GM19099 (cell line): Measurements from ENCODE around the gene COL9A3.

ENCODE experiments used
- POLR2A ChIP-seq: IDR thresholded peaks from 3 replicates; pipeline ENCODE4 v1.6.1; 2011; ENCODE audit warnings: low read depth; ENCODE audit not compliant: insufficient read length; ENCODE audit errors: extremely low read depth

COL9A3 gene

GRCh38 chr20:62828051-62828450 is 11.2 kb downstream of the COL9A3 start:
- no peak for TF ChIP-seq POLR2A

- no peak for TF ChIP-seq POLR2A
Measured at GRCh38 chr20:62828511-62829230, 11.8 kb downstream of the COL9A3 start.

- TF ChIP-seq POLR2A: no peak
Measured at GRCh38 chr20:62829231-62830230, 12.7 kb downstream of the COL9A3 start.

GRCh38 chr20:62830251-62830650 is 13.4 kb downstream of the COL9A3 start:
- TF ChIP-seq POLR2A: no peak

GRCh38 chr20:62830821-62831220 is 14.0 kb downstream of the COL9A3 start:
- TF ChIP-seq POLR2A: no peak

GRCh38 chr20:62831361-62831788 is 14.5 kb downstream of the COL9A3 start:
- no peak for TF ChIP-seq POLR2A

GRCh38 chr20:62831854-62832211 is 15.0 kb downstream of the COL9A3 start:
- TF ChIP-seq POLR2A: no peak

- no peak for TF ChIP-seq POLR2A
Measured at GRCh38 chr20:62832212-62832922, 15.5 kb downstream of the COL9A3 start.

- TF ChIP-seq POLR2A: no peak
Measured at GRCh38 chr20:62832951-62833391, 16.1 kb downstream of the COL9A3 start.

- TF ChIP-seq POLR2A: no peak
Measured at GRCh38 chr20:62834967-62835730, 18.3 kb downstream of the COL9A3 start.

- no peak for TF ChIP-seq POLR2A
Measured at GRCh38 chr20:62835931-62836861, 19.3 kb downstream of the COL9A3 start.

GRCh38 chr20:62836967-62837490 is 20.2 kb downstream of the COL9A3 start:
- TF ChIP-seq POLR2A: no peak

GRCh38 chr20:62837790-62838127 is 20.9 kb downstream of the COL9A3 start:
- TF ChIP-seq POLR2A: no peak
